HepG2 (cell line): ENCODE data around the gene NAA38. TPM values are rescaled to one million over a fixed set of nuclear protein-coding genes. Genes with fewer than 3 reads are reported as not detected.

ENCODE experiments used
- ETV5 ChIP-seq: IDR thresholded peaks from 2 replicates; pipeline ENCODE4 v1.6.1; 2018; ENCODE audit warnings: missing biosample characterization, missing genetic modification reagents, inconsistent platforms, borderline replicate concordance
- MAZ ChIP-seq, 2 experiments: sonication (generic) in 1 of 2; formaldehyde crosslinking in 1 of 2; IDR thresholded peaks; 2 replicates each; pipeline versions ENCODE4 v1.5.0 to v1.6.1; 2012 to 2020; ENCODE audit warnings: low read depth in 2 of 2, mild to moderate bottlenecking in 2 of 2, borderline replicate concordance in 1 of 2, improper control_type of control experiment in 1 of 2, low read length in 1 of 2, missing genetic modification reagents in 1 of 2, moderate library complexity in 1 of 2
- SMAD1 ChIP-seq: sonication (generic); formaldehyde crosslinking; IDR thresholded peaks from 2 replicates; pipeline ENCODE4 v1.4.0; 2020; ENCODE audit warnings: missing genetic modification reagents, low read depth, mild to moderate bottlenecking, borderline replicate concordance
- SP4 ChIP-seq: sonication (generic); formaldehyde crosslinking; IDR thresholded peaks from 2 replicates; pipeline ENCODE4 v1.8.1; 2023; ENCODE audit warnings: mild to moderate bottlenecking, missing genetic modification reagents
- YEATS2 ChIP-seq: sonication (generic); formaldehyde crosslinking; IDR thresholded peaks from 2 replicates; pipeline ENCODE4 v1.4.0; 2020; ENCODE audit warnings: missing genetic modification reagents, borderline replicate concordance
- ZFYVE20 ChIP-seq: sonication (generic); formaldehyde crosslinking; IDR thresholded peaks from 2 replicates; pipeline ENCODE4 v1.8.0; 2023; ENCODE audit warnings: low read depth, mild to moderate bottlenecking, moderate library complexity, missing genetic modification reagents, borderline replicate concordance
- ZNF468 ChIP-seq: sonication (generic); formaldehyde crosslinking; IDR thresholded peaks from 2 replicates; pipeline ENCODE4 v1.8.0; 2022; ENCODE audit warnings: mild to moderate bottlenecking, moderate library complexity, missing genetic modification reagents
- ZNF678 ChIP-seq: sonication (generic); formaldehyde crosslinking; IDR thresholded peaks from 2 replicates; pipeline ENCODE4 v1.4.0; 2020; ENCODE audit warnings: mild to moderate bottlenecking, missing genetic modification reagents
- ZSCAN9 ChIP-seq: IDR thresholded peaks from 2 replicates; pipeline ENCODE4 v1.6.1; 2016; ENCODE audit warnings: borderline replicate concordance
- polyA plus RNA-seq, 8 experiments: library from polyadenylated mRNA; depleted of rRNA in 3 of 8; stranded (reverse) in 7 of 8; unstranded in 1 of 8; fragments of >200 nt; fragmentation: Illumina TruSeq in 4 of 8; extraction: Trizol in 4 of 8; gene quantifications; 2 replicates each; pipeline versions ENCODE4 v1.2.1 to v1.2.3, GENCODE V29; 2011 to 2016; ENCODE audit warnings: low read depth in 4 of 8, missing spikeins in 1 of 8, mixed read lengths in 1 of 8; ENCODE audit not compliant: insufficient read depth in 1 of 8
- total RNA-seq, 5 experiments: library from RNA; depleted of rRNA; stranded (reverse); fragments of >200 nt; fragmentation: Illumina TruSeq; extraction: Trizol; gene quantifications; 2 replicates each; pipeline ENCODE4 v1.2.3, GENCODE V29; 2016; ENCODE audit warnings: low read depth in 1 of 5
- TF ChIP-seq, protein P1 (sequence below): fragments of 450-650 bp; IDR thresholded peaks from 2 replicates; pipeline ENCODE4 v1.6.1; 2016
- TF ChIP-seq, protein P2 (sequence below): sonication (generic); formaldehyde crosslinking; IDR thresholded peaks from 2 replicates; pipeline ENCODE4 v1.9.0; 2022; ENCODE audit warnings: low read depth, missing genetic modification reagents
- TF ChIP-seq, protein P3 (sequence below): IDR thresholded peaks from 2 replicates; pipeline ENCODE4 v1.6.1; 2018; ENCODE audit warnings: missing genetic modification reagents, mild to moderate bottlenecking, missing compliant biosample characterization
- TF ChIP-seq, protein P4 (sequence below): sonication (generic); formaldehyde crosslinking; IDR thresholded peaks from 2 replicates; pipeline ENCODE4 v1.4.0; 2020; ENCODE audit warnings: missing genetic modification reagents
- TF ChIP-seq, protein P5 (sequence below): sonication (generic); formaldehyde crosslinking; IDR thresholded peaks from 2 replicates; pipeline ENCODE4 v1.8.1; 2023; ENCODE audit warnings: mild to moderate bottlenecking, moderate library complexity, missing genetic modification reagents
- TF ChIP-seq, protein P6 (sequence below): sonication (generic); formaldehyde crosslinking; IDR thresholded peaks from 2 replicates; pipeline ENCODE4 v1.4.0; 2020; ENCODE audit warnings: missing genetic modification reagents

The NAA38 gene
- total and polyA plus RNA-seq, 2 of the 13 experiments (the other 11 are each of a cell fraction or from before 2014, with no cell fraction given) = 46.9 to 91.6 TPM

DNA sequence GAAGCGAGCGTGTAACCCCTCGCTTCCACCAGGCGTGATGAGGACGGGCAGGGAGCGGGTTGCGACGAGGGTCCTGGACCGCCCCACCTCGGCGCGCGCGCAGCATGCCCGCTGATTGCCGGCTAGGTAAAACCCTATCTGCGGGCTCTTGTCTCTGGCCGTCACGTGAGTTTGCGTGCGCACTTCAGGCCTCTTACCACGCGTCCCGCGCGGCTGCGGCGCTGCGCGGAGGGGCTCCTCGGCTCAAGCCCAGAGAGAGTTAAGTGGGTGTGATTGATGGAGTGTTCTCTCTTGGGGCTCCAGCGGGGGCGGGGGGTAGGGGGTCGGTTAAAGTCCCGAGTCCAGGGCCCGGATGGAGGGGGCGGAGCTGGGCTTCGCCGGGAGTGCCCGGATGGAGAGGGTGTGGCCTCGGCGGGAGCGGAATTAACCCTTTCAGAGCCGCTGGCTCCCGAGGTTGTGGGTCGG is 15.4 kb downstream of the NAA38 start (continued):
- TF ChIP-seq, protein P1, sequence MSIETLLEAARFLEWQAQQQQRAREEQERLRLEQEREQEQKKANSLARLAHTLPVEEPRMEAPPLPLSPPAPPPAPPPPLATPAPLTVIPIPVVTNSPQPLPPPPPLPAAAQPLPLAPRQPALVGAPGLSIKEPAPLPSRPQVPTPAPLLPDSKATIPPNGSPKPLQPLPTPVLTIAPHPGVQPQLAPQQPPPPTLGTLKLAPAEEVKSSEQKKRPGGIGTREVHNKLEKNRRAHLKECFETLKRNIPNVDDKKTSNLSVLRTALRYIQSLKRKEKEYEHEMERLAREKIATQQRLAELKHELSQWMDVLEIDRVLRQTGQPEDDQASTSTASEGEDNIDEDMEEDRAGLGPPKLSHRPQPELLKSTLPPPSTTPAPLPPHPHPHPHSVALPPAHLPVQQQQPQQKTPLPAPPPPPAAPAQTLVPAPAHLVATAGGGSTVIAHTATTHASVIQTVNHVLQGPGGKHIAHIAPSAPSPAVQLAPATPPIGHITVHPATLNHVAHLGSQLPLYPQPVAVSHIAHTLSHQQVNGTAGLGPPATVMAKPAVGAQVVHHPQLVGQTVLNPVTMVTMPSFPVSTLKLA = no peak; the same call in 1 of the 2 replicates
- TF ChIP-seq YEATS2 (CRISPR knock-in tag) (peak; percentile 69), ZNF468 (CRISPR knock-in tag) (no peak), ETV5 (CRISPR knock-in tag) (no peak; the same call in 1 of the 2 replicates), ZSCAN9 (CRISPR knock-in tag) (no peak), SMAD1 (CRISPR knock-in tag) (peak; percentile 20; the same call in 1 of the 2 replicates), ZFYVE20 (CRISPR knock-in tag) (no peak), SP4 (CRISPR knock-in tag) (peak; percentile 71), ZNF678 (CRISPR knock-in tag) (no peak), MAZ (IDR thresholded peaks at IDR 0.05; ENCODE audit: borderline replicate concordance, low read depth, low read length) (peak; percentile 35; the same call in 1 of the 2 replicates), MAZ (CRISPR knock-in tag; IDR thresholded peaks at IDR 0.05; ENCODE audit: low read depth) (peak; percentile 76; the same call in 1 of the 2 replicates)
- TF ChIP-seq, protein P2, sequence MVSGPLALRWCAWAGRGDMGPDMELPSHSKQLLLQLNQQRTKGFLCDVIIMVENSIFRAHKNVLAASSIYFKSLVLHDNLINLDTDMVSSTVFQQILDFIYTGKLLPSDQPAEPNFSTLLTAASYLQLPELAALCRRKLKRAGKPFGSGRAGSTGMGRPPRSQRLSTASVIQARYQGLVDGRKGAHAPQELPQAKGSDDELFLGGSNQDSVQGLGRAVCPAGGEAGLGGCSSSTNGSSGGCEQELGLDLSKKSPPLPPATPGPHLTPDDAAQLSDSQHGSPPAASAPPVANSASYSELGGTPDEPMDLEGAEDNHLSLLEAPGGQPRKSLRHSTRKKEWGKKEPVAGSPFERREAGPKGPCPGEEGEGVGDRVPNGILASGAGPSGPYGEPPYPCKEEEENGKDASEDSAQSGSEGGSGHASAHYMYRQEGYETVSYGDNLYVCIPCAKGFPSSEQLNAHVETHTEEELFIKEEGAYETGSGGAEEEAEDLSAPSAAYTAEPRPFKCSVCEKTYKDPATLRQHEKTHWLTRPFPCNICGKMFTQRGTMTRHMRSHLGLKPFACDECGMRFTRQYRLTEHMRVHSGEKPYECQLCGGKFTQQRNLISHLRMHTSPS (CRISPR knock-in tag) = no peak
- TF ChIP-seq, protein P3, sequence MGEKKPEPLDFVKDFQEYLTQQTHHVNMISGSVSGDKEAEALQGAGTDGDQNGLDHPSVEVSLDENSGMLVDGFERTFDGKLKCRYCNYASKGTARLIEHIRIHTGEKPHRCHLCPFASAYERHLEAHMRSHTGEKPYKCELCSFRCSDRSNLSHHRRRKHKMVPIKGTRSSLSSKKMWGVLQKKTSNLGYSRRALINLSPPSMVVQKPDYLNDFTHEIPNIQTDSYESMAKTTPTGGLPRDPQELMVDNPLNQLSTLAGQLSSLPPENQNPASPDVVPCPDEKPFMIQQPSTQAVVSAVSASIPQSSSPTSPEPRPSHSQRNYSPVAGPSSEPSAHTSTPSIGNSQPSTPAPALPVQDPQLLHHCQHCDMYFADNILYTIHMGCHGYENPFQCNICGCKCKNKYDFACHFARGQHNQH (CRISPR knock-in tag) = 0 out of 2 replicates have a peak, but pooled peaks have one; percentile 15
- TF ChIP-seq, protein P4, sequence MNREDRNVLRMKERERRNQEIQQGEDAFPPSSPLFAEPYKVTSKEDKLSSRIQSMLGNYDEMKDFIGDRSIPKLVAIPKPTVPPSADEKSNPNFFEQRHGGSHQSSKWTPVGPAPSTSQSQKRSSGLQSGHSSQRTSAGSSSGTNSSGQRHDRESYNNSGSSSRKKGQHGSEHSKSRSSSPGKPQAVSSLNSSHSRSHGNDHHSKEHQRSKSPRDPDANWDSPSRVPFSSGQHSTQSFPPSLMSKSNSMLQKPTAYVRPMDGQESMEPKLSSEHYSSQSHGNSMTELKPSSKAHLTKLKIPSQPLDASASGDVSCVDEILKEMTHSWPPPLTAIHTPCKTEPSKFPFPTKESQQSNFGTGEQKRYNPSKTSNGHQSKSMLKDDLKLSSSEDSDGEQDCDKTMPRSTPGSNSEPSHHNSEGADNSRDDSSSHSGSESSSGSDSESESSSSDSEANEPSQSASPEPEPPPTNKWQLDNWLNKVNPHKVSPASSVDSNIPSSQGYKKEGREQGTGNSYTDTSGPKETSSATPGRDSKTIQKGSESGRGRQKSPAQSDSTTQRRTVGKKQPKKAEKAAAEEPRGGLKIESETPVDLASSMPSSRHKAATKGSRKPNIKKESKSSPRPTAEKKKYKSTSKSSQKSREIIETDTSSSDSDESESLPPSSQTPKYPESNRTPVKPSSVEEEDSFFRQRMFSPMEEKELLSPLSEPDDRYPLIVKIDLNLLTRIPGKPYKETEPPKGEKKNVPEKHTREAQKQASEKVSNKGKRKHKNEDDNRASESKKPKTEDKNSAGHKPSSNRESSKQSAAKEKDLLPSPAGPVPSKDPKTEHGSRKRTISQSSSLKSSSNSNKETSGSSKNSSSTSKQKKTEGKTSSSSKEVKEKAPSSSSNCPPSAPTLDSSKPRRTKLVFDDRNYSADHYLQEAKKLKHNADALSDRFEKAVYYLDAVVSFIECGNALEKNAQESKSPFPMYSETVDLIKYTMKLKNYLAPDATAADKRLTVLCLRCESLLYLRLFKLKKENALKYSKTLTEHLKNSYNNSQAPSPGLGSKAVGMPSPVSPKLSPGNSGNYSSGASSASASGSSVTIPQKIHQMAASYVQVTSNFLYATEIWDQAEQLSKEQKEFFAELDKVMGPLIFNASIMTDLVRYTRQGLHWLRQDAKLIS (CRISPR knock-in tag) = no peak
- TF ChIP-seq, protein P5, sequence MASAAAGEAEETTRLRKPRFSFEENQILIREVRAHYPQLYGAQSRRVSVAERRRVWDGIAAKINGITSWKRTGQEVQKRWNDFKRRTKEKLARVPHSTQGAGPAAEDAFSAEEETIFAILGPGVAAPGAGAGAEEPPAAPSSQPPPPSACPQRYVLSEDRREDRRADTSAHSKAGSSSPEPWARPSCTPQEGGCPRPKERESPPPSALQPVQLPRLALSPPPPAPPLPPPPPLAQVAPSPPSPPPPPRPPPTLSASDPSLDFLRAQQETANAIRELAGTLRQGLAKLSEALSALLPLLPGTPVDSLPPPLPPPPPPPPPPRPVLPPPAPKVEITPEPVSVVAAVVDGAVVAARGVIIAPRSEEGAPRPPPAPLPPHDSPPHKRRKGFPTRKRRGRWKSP = 0 out of 2 replicates have a peak, but pooled peaks have one; percentile 36
- TF ChIP-seq, protein P6, sequence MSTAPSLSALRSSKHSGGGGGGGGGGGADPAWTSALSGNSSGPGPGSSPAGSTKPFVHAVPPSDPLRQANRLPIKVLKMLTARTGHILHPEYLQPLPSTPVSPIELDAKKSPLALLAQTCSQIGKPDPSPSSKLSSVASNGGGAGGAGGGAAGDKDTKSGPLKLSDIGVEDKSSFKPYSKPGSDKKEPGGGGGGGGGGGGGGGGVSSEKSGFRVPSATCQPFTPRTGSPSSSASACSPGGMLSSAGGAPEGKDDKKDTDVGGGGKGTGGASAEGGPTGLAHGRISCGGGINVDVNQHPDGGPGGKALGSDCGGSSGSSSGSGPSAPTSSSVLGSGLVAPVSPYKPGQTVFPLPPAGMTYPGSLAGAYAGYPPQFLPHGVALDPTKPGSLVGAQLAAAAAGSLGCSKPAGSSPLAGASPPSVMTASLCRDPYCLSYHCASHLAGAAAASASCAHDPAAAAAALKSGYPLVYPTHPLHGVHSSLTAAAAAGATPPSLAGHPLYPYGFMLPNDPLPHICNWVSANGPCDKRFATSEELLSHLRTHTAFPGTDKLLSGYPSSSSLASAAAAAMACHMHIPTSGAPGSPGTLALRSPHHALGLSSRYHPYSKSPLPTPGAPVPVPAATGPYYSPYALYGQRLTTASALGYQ (CRISPR knock-in tag) = peak; percentile 21; the same call in 1 of the 2 replicates
